H9 (cell line): Measurements from ENCODE around the gene IGFL4. TPM values are rescaled to one million over a fixed set of nuclear protein-coding genes. Genes with fewer than 3 reads are reported as not detected.

Source experiments
- DNase-seq: peaks from one replicate; pipeline ENCODE4 v3.0.0-alpha.2; 2017
- H2AFZ ChIP-seq: one replicate; pipeline ENCODE4 v1.6.1; 2013; ENCODE audit warnings: mild to moderate bottlenecking, low read length, control low read depth, moderate library complexity
- H2AK5ac ChIP-seq: 2 replicates; pipeline ENCODE4 v1.6.1; 2013; ENCODE audit warnings: low read length, control low read depth, mixed read lengths; ENCODE audit not compliant: insufficient read length
- H2BK120ac ChIP-seq: one replicate; pipeline ENCODE4 v1.6.1; 2013; ENCODE audit warnings: low read depth, mild to moderate bottlenecking, low read length, control low read depth, inconsistent platforms; ENCODE audit not compliant: poor library complexity, severe bottlenecking
- H2BK12ac ChIP-seq: 2 replicates; pipeline ENCODE4 v1.6.1; 2013; ENCODE audit warnings: low read length, control low read depth, mixed read lengths, low read depth; ENCODE audit not compliant: insufficient read length
- H2BK15ac ChIP-seq: 2 replicates; pipeline ENCODE4 v1.6.1; 2013; ENCODE audit warnings: low read depth, low read length, control low read depth
- H2BK20ac ChIP-seq: one replicate; pipeline ENCODE4 v1.6.1; 2013; ENCODE audit warnings: low read depth, mild to moderate bottlenecking, low read length, control low read depth, inconsistent platforms; ENCODE audit not compliant: poor library complexity, severe bottlenecking
- H2BK5ac ChIP-seq: 2 replicates; pipeline ENCODE4 v1.6.1; 2013; ENCODE audit warnings: low read length, control low read depth, mixed read lengths; ENCODE audit not compliant: insufficient read length
- H3K14ac ChIP-seq: 2 replicates; pipeline ENCODE4 v1.6.1; 2013; ENCODE audit warnings: low read length, control low read depth; ENCODE audit not compliant: insufficient read depth
- H3K18ac ChIP-seq: 2 replicates; pipeline ENCODE4 v1.6.1; 2013; ENCODE audit warnings: low read depth, mild to moderate bottlenecking, mixed read lengths, low read length, control low read depth; ENCODE audit not compliant: insufficient read length
- H3K23ac ChIP-seq: 2 replicates; pipeline ENCODE4 v1.6.1; 2013; ENCODE audit warnings: low read length, control low read depth, mixed read lengths, low read depth; ENCODE audit not compliant: insufficient read length
- H3K23me2 ChIP-seq: 2 replicates; pipeline ENCODE4 v1.6.1; 2013; ENCODE audit warnings: low read depth, mild to moderate bottlenecking, mixed read lengths, low read length, control low read depth; ENCODE audit not compliant: insufficient read length, poor library complexity, severe bottlenecking
- H3K27ac ChIP-seq: 2 replicates; pipeline ENCODE4 v1.5.1; 2013; ENCODE audit warnings: low read length, control low read depth, mixed read lengths, low read depth; ENCODE audit not compliant: insufficient read length
- H3K27me3 ChIP-seq: 2 replicates; pipeline ENCODE4 v1.6.1; 2013; ENCODE audit warnings: low read length, control low read depth, inconsistent platforms; ENCODE audit not compliant: insufficient read depth
- H3K4ac ChIP-seq: 2 replicates; pipeline ENCODE4 v1.6.1; 2013; ENCODE audit warnings: low read depth, mild to moderate bottlenecking, control low read depth, inconsistent platforms, low read length, moderate library complexity
- H3K4me1 ChIP-seq: 2 replicates; pipeline ENCODE4 v1.6.1; 2013; ENCODE audit warnings: low read length, control low read depth, inconsistent platforms; ENCODE audit not compliant: insufficient read depth
- H3K4me2 ChIP-seq: 2 replicates; pipeline ENCODE4 v1.6.1; 2013; ENCODE audit warnings: low read length, control low read depth, mixed read lengths; ENCODE audit not compliant: insufficient read length, insufficient read depth
- H3K56ac ChIP-seq: 2 replicates; pipeline ENCODE4 v1.6.1; 2013; ENCODE audit warnings: low read depth, mild to moderate bottlenecking, mixed read lengths, low read length, control low read depth; ENCODE audit not compliant: insufficient read length
- H3K79me1 ChIP-seq: 2 replicates; pipeline ENCODE4 v1.6.1; 2013; ENCODE audit warnings: low read depth, mild to moderate bottlenecking, moderate library complexity, low read length, control low read depth, inconsistent platforms; ENCODE audit not compliant: insufficient read depth, poor library complexity, severe bottlenecking
- H3K79me2 ChIP-seq: 2 replicates; pipeline ENCODE4 v1.6.1; 2013; ENCODE audit warnings: low read length, control low read depth, inconsistent platforms; ENCODE audit not compliant: insufficient read depth
- H3K9ac ChIP-seq: 2 replicates; pipeline ENCODE4 v1.6.1; 2013; ENCODE audit warnings: low read length, control low read depth, mixed read lengths; ENCODE audit not compliant: insufficient read length; ENCODE audit errors: extremely low read depth
- H3K9me3 ChIP-seq: one replicate; pipeline ENCODE4 v1.6.1; 2013; ENCODE audit warnings: low read depth, low read length, inconsistent platforms; ENCODE audit not compliant: control insufficient read depth
- H3T11ph ChIP-seq: one replicate; pipeline ENCODE4 v1.6.1; 2013; ENCODE audit warnings: mild to moderate bottlenecking, low read length, control low read depth, inconsistent platforms
- H4K20me1 ChIP-seq: one replicate; pipeline ENCODE4 v1.6.1; 2013; ENCODE audit not compliant: control insufficient read depth, insufficient read length, insufficient read depth
- H4K5ac ChIP-seq: 2 replicates; pipeline ENCODE4 v1.6.1; 2013; ENCODE audit warnings: low read depth, mild to moderate bottlenecking, mixed read lengths, low read length, control low read depth; ENCODE audit not compliant: insufficient read length
- H4K8ac ChIP-seq: replicated peaks from 2 replicates; pipeline ENCODE4 v1.6.1; 2013; ENCODE audit warnings: low read length, control low read depth, mixed read lengths, low read depth; ENCODE audit not compliant: insufficient read length
- H4K91ac ChIP-seq: 2 replicates; pipeline ENCODE4 v1.6.1; 2013; ENCODE audit warnings: low read depth, mild to moderate bottlenecking, moderate library complexity, mixed read lengths, low read length, control low read depth; ENCODE audit not compliant: insufficient read length
- H3K27ac Mint-ChIP-seq, 3 experiments: 2 replicates in 2 of 3; 3 replicates in 1 of 3; pipeline ENCODE4 v1.8.0; 2020 to 2021; ENCODE audit warnings: mixed read lengths in 3 of 3, mild to moderate bottlenecking in 1 of 3, moderate library complexity in 1 of 3
- H3K27me3 Mint-ChIP-seq: 2 replicates; pipeline ENCODE4 v1.8.0; 2021; ENCODE audit warnings: low read depth, mild to moderate bottlenecking, moderate library complexity, mixed read lengths
- H3K36me3 Mint-ChIP-seq, 3 experiments: 2 replicates in 2 of 3; 3 replicates in 1 of 3; pipeline ENCODE4 v1.8.0; 2020 to 2021; ENCODE audit warnings: low read depth in 3 of 3, mixed read lengths in 3 of 3; ENCODE audit not compliant: insufficient read depth in 1 of 3
- H3K4me1 Mint-ChIP-seq, 2 experiments: 2 replicates each; pipeline ENCODE4 v1.8.0; 2020; ENCODE audit warnings: mixed read lengths in 2 of 2
- H3K4me3 Mint-ChIP-seq, 2 experiments: 2 replicates in 1 of 2; 3 replicates in 1 of 2; pipeline ENCODE4 v1.8.0; 2020 to 2021; ENCODE audit warnings: mild to moderate bottlenecking in 2 of 2, mixed read lengths in 2 of 2, moderate library complexity in 1 of 2
- H3K9me3 Mint-ChIP-seq, 2 experiments: 2 replicates in 1 of 2; 3 replicates in 1 of 2; pipeline ENCODE4 v1.8.0; 2020; ENCODE audit warnings: mild to moderate bottlenecking in 2 of 2, mixed read lengths in 2 of 2, moderate library complexity in 1 of 2
- WGBS: extraction: QIAGEN DNeasy Blood & Tissue Kit; methylation state at CpG from one replicate; pipeline ENCODE4 v1.1.7; 2013; ENCODE audit warnings: missing lambda C conversion rate, low lambda C conversion rate, mixed read lengths; ENCODE audit not compliant: insufficient read length; ENCODE audit errors: extremely low coverage; 5-methylcytosine and 5-hydroxymethylcytosine counted together
- total RNA-seq: library from RNA; stranded (reverse); gene quantifications from 2 replicates; pipeline ENCODE4 v1.2.1, GENCODE V29; 2021
- TF ChIP-seq, protein P1 (sequence below): fragments of 200-600 bp; sonication (generic); conservative IDR thresholded peaks from 3 replicates; pipeline ENCODE4 v1.8.0; 2021; ENCODE audit warnings: antibody characterized with exemption, mild to moderate bottlenecking

Gene IGFL4
- total RNA-seq, 1 experiment from 2014 or later = 0.33 TPM

DNA sequence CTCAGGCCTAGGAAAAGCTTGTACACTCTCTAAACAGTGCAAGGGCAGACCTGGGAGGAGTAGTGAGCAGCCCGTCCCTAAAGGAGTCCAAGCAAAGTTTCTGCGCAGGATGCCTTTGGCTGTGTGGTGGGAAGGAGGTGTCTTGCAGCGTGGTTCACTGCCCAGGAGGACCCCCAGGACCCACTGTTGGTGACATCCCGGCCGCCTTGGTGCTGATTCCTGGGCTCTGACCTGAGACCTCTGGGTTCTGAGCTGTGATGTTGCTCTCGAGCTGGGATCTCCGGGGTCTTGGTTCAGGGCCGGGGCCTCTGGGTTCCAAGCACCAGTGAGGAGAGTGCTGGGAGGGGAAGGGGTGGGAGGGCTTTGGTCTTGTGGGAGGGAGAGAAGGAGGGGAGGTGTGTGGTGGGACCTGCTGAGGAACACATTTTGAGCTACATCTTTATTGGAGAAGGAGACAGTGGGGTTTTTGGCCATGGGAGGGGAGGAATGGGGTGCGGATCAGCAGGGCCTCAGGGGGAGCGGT lies 22.0 kb downstream of the IGFL4 start:
- H3K27ac ChIP-seq = no peak overlapping the region
- no peak overlapping the region; the same call in 1 of the 2 replicates for H3K14ac ChIP-seq
- H2BK12ac ChIP-seq = no peak overlapping the region
- no peak overlapping the region for H3K4ac ChIP-seq
- peaks cover 7% of the 10 kb centered on the region; the same call in 1 of the 2 replicates for H3K27me3 ChIP-seq
- no peaks in the 10 kb centered on the region for H3K79me1 ChIP-seq
- no peak overlapping the region for H2BK20ac ChIP-seq
- H2BK120ac ChIP-seq = no peak overlapping the region
- no peaks in the 10 kb centered on the region; a peak in 1 of 5 replicates for H3K9me3 Mint-ChIP-seq
- no peak overlapping the region for H2BK5ac ChIP-seq
- no peaks in the 10 kb centered on the region for H4K20me1 ChIP-seq
- H3K23ac ChIP-seq = no peak overlapping the region
- no peak overlapping the region for H4K8ac ChIP-seq
- H2AFZ ChIP-seq = no peak overlapping the region
- no peak overlapping the region for H2AK5ac ChIP-seq
- H2BK15ac ChIP-seq = no peak overlapping the region
- H3K56ac ChIP-seq = no peak overlapping the region
- no peak overlapping the region for H3K4me2 ChIP-seq
- H3K79me2 ChIP-seq = no peaks in the 10 kb centered on the region
- no peaks in the 10 kb centered on the region for H3K4me1 ChIP-seq
- no peaks in the 10 kb centered on the region for H3K9me3 ChIP-seq
- no peak overlapping the region for H4K5ac ChIP-seq
- TF ChIP-seq, protein P1, sequence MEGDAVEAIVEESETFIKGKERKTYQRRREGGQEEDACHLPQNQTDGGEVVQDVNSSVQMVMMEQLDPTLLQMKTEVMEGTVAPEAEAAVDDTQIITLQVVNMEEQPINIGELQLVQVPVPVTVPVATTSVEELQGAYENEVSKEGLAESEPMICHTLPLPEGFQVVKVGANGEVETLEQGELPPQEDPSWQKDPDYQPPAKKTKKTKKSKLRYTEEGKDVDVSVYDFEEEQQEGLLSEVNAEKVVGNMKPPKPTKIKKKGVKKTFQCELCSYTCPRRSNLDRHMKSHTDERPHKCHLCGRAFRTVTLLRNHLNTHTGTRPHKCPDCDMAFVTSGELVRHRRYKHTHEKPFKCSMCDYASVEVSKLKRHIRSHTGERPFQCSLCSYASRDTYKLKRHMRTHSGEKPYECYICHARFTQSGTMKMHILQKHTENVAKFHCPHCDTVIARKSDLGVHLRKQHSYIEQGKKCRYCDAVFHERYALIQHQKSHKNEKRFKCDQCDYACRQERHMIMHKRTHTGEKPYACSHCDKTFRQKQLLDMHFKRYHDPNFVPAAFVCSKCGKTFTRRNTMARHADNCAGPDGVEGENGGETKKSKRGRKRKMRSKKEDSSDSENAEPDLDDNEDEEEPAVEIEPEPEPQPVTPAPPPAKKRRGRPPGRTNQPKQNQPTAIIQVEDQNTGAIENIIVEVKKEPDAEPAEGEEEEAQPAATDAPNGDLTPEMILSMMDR = no peak
- H3T11ph ChIP-seq = no peak overlapping the region
- no peak overlapping the region for H3K18ac ChIP-seq
- no peak overlapping the region for H4K91ac ChIP-seq
- DNase-seq = no peak
- H3K4me3 Mint-ChIP-seq = no peak overlapping the region
- H3K27me3 Mint-ChIP-seq = peaks cover 20% of the 10 kb centered on the region
- peaks cover 17% of the 10 kb centered on the region for H3K23me2 ChIP-seq
- peaks cover 0 to 7% (median 2%) of the 10 kb centered on the region in 3 experiments; a peak in 3 of 7 replicates for H3K36me3 Mint-ChIP-seq
- H3K4me1 Mint-ChIP-seq = peaks cover 26 to 37% of the 10 kb centered on the region in 2 experiments
- no peak overlapping the region for H3K27ac Mint-ChIP-seq
- whole genome bisulfite sequencing = no CpG with 5 or more reads among the region's 10 CpGs
- H3K9ac ChIP-seq = no peak overlapping the region
